Neural progenitor cell (in vitro differentiated cells): ENCODE results near the gene KCNH6. TPM values are rescaled to one million over a fixed set of nuclear protein-coding genes. Genes with fewer than 3 reads are reported as not detected.
A peak's percentile ranks its signal among the peaks of the same experiment; 100 is the strongest.

Source experiments
- DNase-seq: peaks from one replicate; pipeline ENCODE4 v3.0.0-alpha.2; 2016; ENCODE audit warnings: low spot score
- H2AFZ ChIP-seq: fragments of 200-600 bp; sonication (generic); replicated peaks from 2 replicates; pipeline ENCODE4 v1.6.1; 2016; ENCODE audit warnings: antibody characterized with exemption
- H3F3A ChIP-seq: fragments of 200-600 bp; sonication (generic); 2 replicates; pipeline ENCODE4 v1.6.1; 2016; ENCODE audit warnings: antibody characterized with exemption, low read depth
- H3K27ac ChIP-seq: fragments of 200-600 bp; sonication (generic); 2 replicates; pipeline ENCODE4 v1.5.1; 2016; ENCODE audit warnings: mild to moderate bottlenecking
- H3K27me3 ChIP-seq: fragments of 200-600 bp; sonication (generic); 2 replicates; pipeline ENCODE4 v1.6.1; 2016; ENCODE audit warnings: mild to moderate bottlenecking, moderate library complexity
- H3K36me3 ChIP-seq: fragments of 200-600 bp; sonication (generic); 2 replicates; pipeline ENCODE4 v1.5.1; 2016
- H3K4me1 ChIP-seq: fragments of 200-600 bp; sonication (generic); 2 replicates; pipeline ENCODE4 v1.6.1; 2016; ENCODE audit warnings: mixed run types
- H3K4me2 ChIP-seq: fragments of 200-600 bp; sonication (generic); 2 replicates; pipeline ENCODE4 v1.6.1; 2016
- H3K4me3 ChIP-seq: fragments of 200-600 bp; sonication (generic); 2 replicates; pipeline ENCODE4 v1.5.1; 2016
- H3K79me2 ChIP-seq: fragments of 200-600 bp; sonication (generic); 2 replicates; pipeline ENCODE4 v1.6.1; 2016; ENCODE audit warnings: low read depth
- H3K9ac ChIP-seq: fragments of 200-600 bp; sonication (generic); 2 replicates; pipeline ENCODE4 v1.6.1; 2016
- H3K9me3 ChIP-seq: fragments of 200-600 bp; sonication (generic); 2 replicates; pipeline ENCODE4 v1.5.1; 2016; ENCODE audit warnings: low read depth
- H4K20me1 ChIP-seq: fragments of 200-600 bp; sonication (generic); 2 replicates; pipeline ENCODE4 v1.6.1; 2016; ENCODE audit warnings: low read depth
- H3K27ac Mint-ChIP-seq: 3 replicates; pipeline ENCODE4 v1.8.0; 2021; ENCODE audit warnings: mixed read lengths
- H3K27me3 Mint-ChIP-seq: 2 replicates; pipeline ENCODE4 v1.8.0; 2022; ENCODE audit warnings: low read depth, mild to moderate bottlenecking, inconsistent platforms, moderate library complexity, mixed read lengths; ENCODE audit not compliant: insufficient read depth
- H3K36me3 Mint-ChIP-seq: 3 replicates; pipeline ENCODE4 v1.8.0; 2021; ENCODE audit warnings: mixed read lengths
- H3K4me1 Mint-ChIP-seq: 3 replicates; pipeline ENCODE4 v1.8.0; 2021; ENCODE audit warnings: mixed read lengths
- H3K4me3 Mint-ChIP-seq: 3 replicates; pipeline ENCODE4 v1.8.0; 2021; ENCODE audit warnings: mild to moderate bottlenecking, moderate library complexity, mixed read lengths
- H3K9me3 Mint-ChIP-seq: 3 replicates; pipeline ENCODE4 v1.8.0; 2020; ENCODE audit warnings: mixed read lengths
- CTCF ChIP-seq: fragments of 200-600 bp; sonication (generic); IDR thresholded peaks from 2 replicates; pipeline ENCODE4 v1.5.1; 2017; ENCODE audit warnings: antibody characterized with exemption, mild to moderate bottlenecking
- EZH2 ChIP-seq: fragments of 200-600 bp; sonication (generic); IDR thresholded peaks from 2 replicates; pipeline ENCODE4 v1.6.1; 2017; ENCODE audit warnings: antibody characterized with exemption, mild to moderate bottlenecking, moderate library complexity
- EZH2phosphoT487 ChIP-seq: fragments of 200-600 bp; sonication (generic); IDR thresholded peaks from 2 replicates; pipeline ENCODE4 v1.6.1; 2017; ENCODE audit warnings: antibody characterized with exemption
- total RNA-seq: library from RNA; depleted of rRNA; stranded (reverse); fragments of >200 nt; gene quantifications from 2 replicates; pipeline ENCODE4 v1.2.3, GENCODE V29; 2015; ENCODE audit warnings: low replicate concordance

The KCNH6 gene
- total RNA-seq, 1 donor from 2014 or later: not detected

GRCh38 chr17:63504261-63504660, 18.9 kb upstream of the KCNH6 start:
- Histone ChIP-seq H3K27me3 (peaks cover 22% of the 10 kb centered on the region), H3K9me3 (no peaks in the 10 kb centered on the region), H3K4me2 (no peak overlapping the region), H3F3A (no peaks in the 10 kb centered on the region), H3K4me1 (no peaks in the 10 kb centered on the region), H4K20me1 (no peaks in the 10 kb centered on the region), H3K36me3 (no peaks in the 10 kb centered on the region), H3K27ac (no peak overlapping the region), H2AFZ (no peak overlapping the region), H3K4me3 (no peak overlapping the region), H3K79me2 (no peaks in the 10 kb centered on the region), H3K9ac (no peak overlapping the region)
- Mint-ChIP-seq H3K9me3 (no peaks in the 10 kb centered on the region), H3K27me3 (peaks cover 18% of the 10 kb centered on the region), H3K4me1 (peaks cover 15% of the 10 kb centered on the region), H3K4me3 (no peak overlapping the region), H3K36me3 (no peaks in the 10 kb centered on the region), H3K27ac (no peak overlapping the region)
- no peak for DNase-seq
- TF ChIP-seq CTCF (no peak), EZH2phosphoT487 (no peak), EZH2 (no peak)

DNA sequence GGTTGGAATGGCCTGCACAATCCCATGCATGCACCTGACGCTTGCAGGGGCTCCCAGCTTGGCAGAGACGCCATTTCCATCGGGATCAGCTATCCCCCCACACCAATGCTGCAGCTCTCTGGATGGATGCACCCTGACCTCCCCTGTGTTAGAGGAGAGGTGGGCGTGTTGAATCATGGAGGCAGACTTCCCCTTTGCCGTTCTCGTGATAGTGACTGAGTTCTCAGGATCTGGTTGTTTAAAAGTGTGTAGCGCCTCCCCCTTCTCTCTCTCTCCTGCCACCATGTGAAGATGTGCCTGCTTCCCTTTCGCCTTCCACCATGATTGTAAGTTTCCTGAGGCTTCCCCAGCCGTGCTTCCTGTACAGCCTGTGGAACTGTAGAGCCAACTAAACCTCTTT, 17.8 kb upstream of the KCNH6 start:
- peaks cover 22% of the 10 kb centered on the region for H3K27me3 ChIP-seq
- Mint-ChIP-seq H3K4me1 (peaks cover 15% of the 10 kb centered on the region), H3K36me3 (no peaks in the 10 kb centered on the region)

DNA sequence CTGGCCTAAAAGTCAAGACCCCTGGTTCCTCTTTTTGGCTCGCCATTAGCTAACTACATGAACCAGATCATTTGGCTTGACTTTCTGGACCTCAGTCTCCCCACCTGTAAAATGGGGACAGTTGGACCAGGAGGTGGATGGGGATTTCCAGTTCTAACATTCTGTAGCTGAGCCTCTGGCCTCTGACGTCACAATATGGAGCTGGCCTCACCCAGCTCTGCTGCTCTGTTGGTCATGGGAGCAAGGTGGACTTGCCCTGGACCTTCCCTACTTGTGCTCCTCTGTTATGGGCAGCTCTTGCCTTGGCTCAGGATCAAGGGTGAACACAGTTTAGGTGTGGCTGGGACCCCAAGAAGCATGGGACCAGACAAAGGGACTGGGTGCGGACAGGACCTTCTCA, 16.5 kb upstream of the KCNH6 start:
- Histone ChIP-seq H3K27me3 (peaks cover 16% of the 10 kb centered on the region), H3K4me3 (no peak overlapping the region), H3K79me2 (no peaks in the 10 kb centered on the region), H3K9me3 (no peaks in the 10 kb centered on the region), H3K27ac (no peak overlapping the region), H3F3A (no peaks in the 10 kb centered on the region), H3K4me2 (no peak overlapping the region), H3K9ac (no peak overlapping the region), H2AFZ (no peak overlapping the region), H3K4me1 (no peaks in the 10 kb centered on the region), H3K36me3 (no peaks in the 10 kb centered on the region), H4K20me1 (no peaks in the 10 kb centered on the region)
- peaks cover 15% of the 10 kb centered on the region for H3K4me1 Mint-ChIP-seq
- H3K27ac Mint-ChIP-seq: no peak overlapping the region
- peaks cover 5% of the 10 kb centered on the region for H3K27me3 Mint-ChIP-seq
- H3K36me3 Mint-ChIP-seq: no peaks in the 10 kb centered on the region
- H3K4me3 Mint-ChIP-seq: no peak overlapping the region
- TF ChIP-seq EZH2phosphoT487: no peak
- no peak for TF ChIP-seq CTCF
- no peak for TF ChIP-seq EZH2
- DNase-seq: no peak
- no peaks in the 10 kb centered on the region for H3K9me3 Mint-ChIP-seq

More for the DNA sequence above, 17.8 kb upstream of the KCNH6 start:
- Mint-ChIP-seq H3K4me3 (peak overlapping the region; percentile 7), H3K27ac (no peak overlapping the region), H3K27me3 (peaks cover 10% of the 10 kb centered on the region), H3K9me3 (no peaks in the 10 kb centered on the region)
- no peak for TF ChIP-seq EZH2phosphoT487
- TF ChIP-seq EZH2: no peak
- TF ChIP-seq CTCF: no peak
- H3K4me2 ChIP-seq: no peak overlapping the region
- H3F3A ChIP-seq: no peaks in the 10 kb centered on the region
- H3K4me1 ChIP-seq: no peaks in the 10 kb centered on the region
- H3K36me3 ChIP-seq: no peaks in the 10 kb centered on the region
- no peak overlapping the region for H3K4me3 ChIP-seq
- no peaks in the 10 kb centered on the region for H3K79me2 ChIP-seq
- H3K27ac ChIP-seq: no peak overlapping the region
- no peaks in the 10 kb centered on the region for H3K9me3 ChIP-seq
- H4K20me1 ChIP-seq: no peaks in the 10 kb centered on the region
- no peak overlapping the region for H2AFZ ChIP-seq
- no peak for DNase-seq
- H3K9ac ChIP-seq: no peak overlapping the region

- H3F3A ChIP-seq: no peaks in the 10 kb centered on the region
- H3K4me3 ChIP-seq: no peak overlapping the region
- Mint-ChIP-seq H3K27me3 (no peaks in the 10 kb centered on the region), H3K4me1 (no peaks in the 10 kb centered on the region), H3K4me3 (no peak overlapping the region), H3K36me3 (no peaks in the 10 kb centered on the region), H3K9me3 (no peaks in the 10 kb centered on the region), H3K27ac (no peak overlapping the region)
- H3K9me3 ChIP-seq: no peaks in the 10 kb centered on the region
- no peak overlapping the region for H3K4me2 ChIP-seq
- H3K9ac ChIP-seq: no peak overlapping the region
- H3K27ac ChIP-seq: no peak overlapping the region
- no peak for DNase-seq
- H2AFZ ChIP-seq: no peak overlapping the region
- no peaks in the 10 kb centered on the region for H3K79me2 ChIP-seq
- H3K27me3 ChIP-seq: no peaks in the 10 kb centered on the region
- H3K4me1 ChIP-seq: no peaks in the 10 kb centered on the region
- H4K20me1 ChIP-seq: no peaks in the 10 kb centered on the region
- no peaks in the 10 kb centered on the region for H3K36me3 ChIP-seq
- no peak for TF ChIP-seq EZH2
- no peak for TF ChIP-seq CTCF
- no peak for TF ChIP-seq EZH2phosphoT487
These were observed 11.8 kb upstream of the KCNH6 start for GRCh38 chr17:63511331-63511730.
